Effector CD4-positive, alpha-beta T cell (primary cell): ENCODE results near the gene SERPINA1.
"Not testable (repeated sequence)": the region's sequence is repeated elsewhere in the genome, so short reads cannot be mapped to it uniquely, and the experiment has no call there.

Experiments
- DNase-seq: peaks from one replicate; pipeline ENCODE4 v3.0.0-alpha.2; 2020

Gene SERPINA1

DNA sequence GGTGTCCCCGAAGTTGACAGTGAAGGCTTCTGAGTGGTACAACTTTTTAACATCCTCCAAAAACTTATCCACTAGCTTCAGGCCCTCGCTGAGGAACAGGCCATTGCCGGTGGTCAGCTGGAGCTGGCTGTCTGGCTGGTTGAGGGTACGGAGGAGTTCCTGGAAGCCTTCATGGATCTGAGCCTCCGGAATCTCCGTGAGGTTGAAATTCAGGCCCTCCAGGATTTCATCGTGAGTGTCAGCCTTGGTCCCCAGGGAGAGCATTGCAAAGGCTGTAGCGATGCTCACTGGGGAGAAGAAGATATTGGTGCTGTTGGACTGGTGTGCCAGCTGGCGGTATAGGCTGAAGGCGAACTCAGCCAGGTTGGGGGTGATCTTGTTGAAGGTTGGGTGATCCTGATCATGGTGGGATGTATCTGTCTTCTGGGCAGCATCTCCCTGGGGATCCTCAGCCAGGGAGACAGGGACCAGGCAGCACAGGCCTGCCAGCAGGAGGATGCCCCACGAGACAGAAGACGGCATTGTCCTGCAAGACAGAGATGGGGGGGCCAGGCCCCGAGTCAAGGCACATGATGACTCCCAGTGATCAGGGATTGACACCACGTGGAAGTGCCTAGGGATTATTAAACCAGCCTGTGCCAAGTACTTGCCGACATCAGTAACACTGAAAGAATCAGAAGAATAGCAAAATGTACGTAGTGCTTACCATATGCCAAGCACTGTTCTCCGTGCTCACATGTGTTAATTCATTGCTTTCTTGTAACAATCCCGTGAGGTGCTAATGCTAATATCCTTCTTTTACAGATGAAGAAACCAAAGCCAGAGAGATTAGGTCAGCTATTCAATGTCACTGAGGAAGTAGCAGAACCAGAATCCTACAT, 5.4 kb downstream of the SERPINA1 start:
- DNase-seq = no peak

DNA sequence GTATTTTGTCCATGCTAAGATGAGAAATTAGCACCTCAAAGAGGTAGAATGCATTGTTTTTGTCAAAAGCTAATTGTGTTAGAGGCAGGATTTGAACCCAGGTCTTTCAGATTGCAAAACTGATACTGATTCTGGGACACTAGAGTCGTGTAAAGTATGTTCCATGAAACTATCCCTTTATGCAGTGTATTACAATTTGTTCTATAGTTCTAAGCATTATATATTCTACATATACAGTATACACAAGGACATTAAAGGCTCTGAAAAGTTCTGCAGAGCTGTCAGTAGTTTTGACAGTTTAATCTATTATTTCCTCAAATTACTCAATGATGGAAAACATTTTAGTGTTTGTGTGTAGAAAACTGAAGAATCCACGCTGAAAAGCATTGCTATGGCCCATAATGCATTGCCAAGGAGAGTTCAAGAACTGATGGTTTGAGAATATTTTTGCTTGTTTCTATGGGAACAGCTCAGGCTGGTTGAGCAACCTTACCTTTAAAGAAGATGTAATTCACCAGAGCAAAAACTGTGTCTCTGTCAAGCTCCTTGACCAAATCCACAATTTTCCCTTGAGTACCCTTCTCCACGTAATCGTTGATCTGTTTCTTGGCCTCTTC, 6.2 kb downstream of the SERPINA1 start:
- DNase-seq = no peak

DNA sequence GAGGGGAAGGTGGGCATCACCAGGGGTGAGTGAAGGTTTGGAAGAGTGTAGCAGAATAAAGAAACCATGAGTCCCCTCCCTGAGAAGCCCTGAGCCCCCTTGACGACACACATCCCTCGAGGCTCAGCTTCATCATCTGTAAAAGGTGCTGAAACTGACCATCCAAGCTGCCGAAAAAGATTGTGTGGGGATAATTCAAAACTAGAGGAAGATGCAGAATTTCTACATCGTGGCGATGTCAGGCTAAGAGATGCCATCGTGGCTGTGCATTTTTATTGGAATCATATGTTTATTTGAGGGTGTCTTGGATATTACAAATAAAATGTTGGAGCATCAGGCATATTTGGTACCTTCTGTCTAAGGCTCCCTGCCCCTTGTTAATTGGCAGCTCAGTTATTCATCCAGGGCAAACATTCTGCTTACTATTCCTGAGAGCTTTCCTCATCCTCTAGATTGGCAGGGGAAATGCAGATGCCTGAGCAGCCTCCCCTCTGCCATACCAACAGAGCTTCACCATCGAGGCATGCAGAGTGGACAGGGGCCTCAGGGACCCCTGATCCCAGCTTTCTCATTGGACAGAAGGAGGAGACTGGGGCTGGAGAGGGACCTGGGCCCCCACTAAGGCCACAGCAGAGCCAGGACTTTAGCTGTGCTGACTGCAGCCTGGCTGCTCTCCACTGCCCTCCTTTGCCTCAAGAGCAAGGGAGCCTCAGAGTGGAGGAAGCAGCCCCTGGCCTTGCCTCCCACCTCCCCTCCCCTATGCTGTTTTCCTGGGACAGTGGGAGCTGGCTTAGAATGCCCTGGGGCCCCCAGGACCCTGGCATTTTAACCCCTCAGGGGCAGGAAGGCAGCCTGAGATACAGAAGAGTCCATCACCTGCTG, 7.0 kb downstream of the SERPINA1 start:
- DNase-seq = no peak

DNA sequence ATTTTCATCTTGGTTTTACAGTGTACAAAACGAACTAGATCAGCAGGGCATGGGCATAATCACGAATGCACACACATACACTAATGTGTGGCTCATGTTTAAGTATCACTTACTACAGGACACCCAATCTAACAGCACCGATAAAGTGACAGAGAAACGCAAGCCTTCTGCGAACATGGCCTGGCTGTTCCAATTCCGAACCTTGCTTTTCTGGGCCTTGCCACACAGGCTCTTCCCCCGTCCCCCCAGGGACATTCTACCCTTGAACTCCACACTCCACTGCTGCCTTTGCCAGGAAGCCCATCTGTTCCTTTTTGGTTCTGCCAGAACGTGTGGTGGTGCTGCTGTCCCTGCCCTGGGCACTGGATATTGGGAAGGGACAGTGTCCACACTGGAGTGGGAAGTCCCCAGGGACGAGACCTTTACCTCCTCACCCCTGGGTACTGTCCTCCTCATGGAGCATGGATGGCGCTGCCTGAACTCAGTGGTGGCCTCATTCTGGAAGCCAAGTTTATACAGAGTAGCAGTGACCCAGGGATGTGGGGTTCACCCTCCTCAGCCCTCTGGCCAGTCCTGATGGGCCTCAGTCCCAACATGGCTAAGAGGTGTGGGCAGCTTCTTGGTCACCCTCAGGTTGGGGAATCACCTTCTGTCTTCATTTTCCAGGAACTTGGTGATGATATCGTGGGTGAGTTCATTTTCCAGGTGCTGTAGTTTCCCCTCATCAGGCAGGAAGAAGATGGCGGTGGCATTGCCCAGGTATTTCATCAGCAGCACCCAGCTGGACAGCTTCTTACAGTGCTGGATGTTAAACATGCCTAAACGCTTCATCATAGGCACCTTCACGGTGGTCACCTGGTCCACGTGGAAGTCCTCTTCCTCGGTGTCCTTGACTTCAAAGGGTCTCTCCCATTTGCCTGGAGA, 7.9 kb downstream of the SERPINA1 start:
- DNase-seq = no peak

DNA sequence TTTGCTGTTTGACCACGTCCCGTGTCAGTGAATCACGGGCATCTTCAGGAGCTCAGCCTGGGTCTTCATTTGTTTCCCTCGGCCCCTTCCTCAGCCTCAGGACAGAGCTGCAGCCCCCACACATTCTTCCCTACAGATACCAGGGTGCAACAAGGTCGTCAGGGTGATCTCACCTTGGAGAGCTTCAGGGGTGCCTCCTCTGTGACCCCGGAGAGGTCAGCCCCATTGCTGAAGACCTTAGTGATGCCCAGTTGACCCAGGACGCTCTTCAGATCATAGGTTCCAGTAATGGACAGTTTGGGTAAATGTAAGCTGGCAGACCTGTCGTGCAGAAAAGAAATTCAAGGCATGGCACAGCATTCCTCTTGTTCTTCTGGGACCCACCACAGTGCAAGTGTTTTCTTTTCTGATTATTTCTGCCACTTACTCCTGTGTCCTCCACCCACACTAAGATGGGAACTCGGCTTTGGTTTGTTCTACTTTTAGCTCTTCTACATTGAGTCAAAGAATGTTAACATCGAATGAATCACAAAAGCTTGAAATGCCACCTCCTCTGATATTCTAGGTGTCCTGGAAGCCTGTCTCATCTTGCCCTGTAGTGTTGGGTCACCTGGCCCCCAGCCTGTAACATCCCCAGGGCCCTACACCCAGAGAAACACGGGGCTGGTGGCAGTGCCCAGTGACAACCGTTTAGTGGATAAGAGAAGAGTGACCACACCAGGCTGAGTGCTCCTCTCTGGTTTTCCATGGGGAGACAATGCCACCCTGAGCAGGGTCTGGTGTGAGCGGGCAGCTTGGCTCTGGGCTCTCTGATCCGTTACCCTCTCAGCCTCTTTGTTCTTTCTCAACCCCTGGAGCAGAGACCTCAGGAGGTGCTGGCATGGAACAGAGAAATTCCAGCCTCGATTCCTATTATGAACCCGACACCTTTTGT, 8.8 kb downstream of the SERPINA1 start:
- no peak for DNase-seq

DNA sequence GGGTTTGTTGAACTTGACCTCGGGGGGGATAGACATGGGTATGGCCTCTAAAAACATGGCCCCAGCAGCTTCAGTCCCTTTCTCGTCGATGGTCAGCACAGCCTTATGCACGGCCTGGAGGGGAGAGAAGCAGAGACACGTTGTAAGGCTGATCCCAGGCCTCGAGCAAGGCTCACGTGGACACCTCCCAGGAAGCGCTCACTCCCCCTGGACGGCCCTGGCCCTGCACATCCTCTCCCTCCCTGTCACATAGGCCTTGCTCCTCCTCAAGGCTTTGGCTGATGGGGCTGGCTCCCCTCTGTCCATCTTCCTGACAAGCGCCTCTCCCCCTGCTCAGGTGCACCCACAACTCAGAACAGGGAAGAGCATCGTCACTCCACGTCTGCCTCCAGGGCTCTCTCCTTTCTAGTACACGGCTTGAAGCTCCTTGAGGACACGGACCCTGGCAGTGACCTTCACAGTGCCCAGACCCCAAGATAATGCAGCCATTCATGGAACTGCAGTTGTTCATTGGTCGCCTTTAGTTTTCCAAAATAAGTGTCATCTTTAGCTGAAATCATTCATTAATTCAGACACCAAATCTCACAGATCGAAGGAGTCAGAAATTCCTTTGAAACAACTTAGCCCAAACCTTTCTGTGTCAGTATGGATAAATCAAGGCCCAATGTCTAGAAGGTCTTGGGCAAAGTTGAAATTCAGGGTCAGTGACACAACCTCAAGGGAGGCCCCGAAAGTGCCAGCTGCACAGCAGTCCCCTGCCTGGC, 9.7 kb downstream of the SERPINA1 start:
- no peak for DNase-seq

DNA sequence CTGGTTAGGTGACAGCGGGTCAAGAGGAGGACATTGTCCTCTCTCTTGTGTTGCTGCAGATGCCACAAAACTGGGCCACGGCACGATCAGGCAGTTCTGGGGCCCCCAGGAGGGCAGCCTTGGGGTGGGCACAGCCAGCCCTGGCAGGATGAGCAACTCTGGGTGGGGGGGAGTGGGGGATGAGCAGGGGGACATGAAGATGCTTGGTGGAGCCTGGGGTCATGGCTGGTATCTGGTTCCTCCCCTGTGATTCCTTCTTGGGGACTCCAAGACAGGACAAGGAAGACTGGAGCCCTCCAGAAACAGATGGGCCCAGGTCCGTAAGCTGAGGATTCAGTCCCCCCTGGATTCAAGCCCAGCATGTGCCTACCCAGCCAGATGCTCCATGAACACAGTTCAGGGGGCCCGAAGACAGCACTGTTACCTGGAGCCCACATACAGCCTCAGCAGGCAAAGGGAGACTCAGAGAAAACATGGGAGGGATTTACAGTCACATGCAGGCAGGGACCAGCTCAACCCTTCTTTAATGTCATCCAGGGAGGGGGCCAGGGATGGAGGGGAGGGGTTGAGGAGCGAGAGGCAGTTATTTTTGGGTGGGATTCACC, 10.4 kb downstream of the SERPINA1 start:
- no peak for DNase-seq

DNA sequence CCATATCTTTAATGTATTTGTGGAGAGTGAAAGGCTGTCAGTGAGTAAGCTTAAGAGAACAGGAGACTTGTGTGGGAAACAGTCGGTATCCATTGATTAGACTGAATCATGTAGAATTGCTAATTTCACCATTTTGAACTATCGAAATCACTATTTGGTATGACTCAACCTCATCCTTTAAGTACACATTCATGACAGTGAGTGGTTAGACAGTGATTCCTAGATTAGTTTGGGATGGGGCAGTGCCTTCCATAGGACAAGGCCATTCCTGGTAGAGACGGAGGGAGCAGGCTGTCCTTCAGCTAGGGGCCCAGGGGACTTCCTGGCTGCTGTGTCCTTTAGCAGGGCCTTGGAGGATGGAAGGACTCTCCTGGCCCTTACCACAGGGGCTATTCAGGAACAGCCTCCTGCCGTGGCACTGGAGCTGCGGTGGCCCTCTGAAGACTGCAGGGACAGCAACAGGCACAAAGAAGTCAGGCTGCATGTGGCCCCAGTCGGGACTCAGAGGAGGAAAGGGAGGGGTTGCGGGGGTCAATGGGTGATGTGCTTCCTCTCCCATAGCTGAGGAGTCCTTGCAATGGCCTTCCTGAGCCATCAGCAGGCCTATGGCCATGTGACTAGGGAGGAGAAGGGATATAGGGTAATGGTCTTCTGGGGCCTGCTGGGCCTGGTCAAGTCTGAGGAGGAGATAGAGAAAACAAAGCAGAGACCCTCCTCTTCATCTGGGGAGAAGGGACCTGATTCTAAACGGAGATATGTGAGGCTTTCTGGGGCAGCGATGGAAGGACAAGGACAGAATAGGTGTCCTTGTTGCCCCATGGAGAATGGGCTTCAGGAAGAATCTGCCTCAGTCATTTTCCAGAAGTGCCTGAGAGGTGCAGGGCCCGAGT, 11.2 kb downstream of the SERPINA1 start:
- DNase-seq = no peak

DNA sequence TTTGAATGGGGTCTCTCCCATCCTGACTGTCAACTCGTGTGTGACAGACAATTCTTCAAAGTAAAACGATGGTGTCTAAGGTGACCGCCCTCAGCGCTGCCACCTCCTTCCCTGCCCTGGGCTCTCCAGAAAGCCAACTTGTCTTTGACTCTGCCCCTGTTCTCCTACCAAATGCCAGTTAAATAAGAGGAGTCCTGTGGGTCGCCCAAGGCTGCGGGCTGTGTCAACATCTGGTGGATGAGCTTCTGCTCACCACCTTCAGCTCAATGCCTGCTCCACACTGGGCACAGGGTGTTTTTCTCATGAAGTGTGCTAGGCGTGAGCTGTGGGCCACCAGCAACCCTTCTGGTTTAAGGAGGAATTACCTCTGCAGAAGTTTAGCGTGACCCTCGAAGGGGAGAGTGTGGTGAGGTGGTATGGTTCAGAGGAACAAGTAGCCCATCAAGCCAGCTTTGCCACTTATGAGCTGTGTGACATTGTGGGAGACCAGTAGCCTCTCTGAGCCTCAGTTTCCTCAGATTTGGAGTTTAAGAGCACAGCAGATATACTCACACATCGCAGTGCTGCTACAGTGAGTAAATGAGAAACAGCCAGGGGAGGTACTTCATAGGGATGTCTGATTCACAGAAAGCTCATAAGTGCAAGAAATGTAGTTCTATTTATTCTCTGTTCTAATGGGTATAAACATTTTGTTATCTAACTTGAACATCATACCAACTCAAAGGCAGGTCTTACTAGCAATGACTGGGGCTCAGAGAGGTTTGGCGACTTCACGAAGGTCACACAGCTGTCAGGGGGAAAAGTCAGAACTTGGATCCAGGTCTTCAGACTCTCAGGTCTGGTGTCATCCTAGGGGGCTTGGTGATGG, 12.1 kb downstream of the SERPINA1 start:
- DNase-seq = no peak

DNA sequence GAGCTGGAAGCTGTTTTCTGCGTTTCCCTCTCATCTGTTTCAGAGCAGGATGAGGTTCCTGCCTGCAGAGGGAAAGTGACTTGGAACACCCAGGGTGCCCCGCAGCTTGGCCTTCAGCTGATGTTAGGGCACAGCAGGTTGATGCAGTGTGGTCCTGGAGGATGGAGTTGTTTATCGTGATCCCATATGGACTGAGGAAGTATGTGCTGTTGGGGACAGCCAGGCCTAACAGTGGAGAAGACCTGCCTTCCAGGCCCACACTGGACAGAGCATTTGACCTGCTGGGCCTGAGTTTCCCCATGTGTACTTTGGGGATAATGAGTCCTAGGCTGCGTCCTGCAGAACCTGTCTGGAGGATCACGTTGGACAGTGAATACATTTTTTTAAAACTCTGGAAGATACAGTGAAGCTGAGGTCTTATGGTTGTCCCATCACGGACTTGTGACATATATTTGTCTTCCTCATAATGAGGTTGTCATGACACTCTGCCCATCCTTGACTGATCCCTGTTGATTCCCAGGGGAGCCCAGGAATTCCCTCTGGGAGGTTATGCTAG, 12.8 kb downstream of the SERPINA1 start:
- no peak for DNase-seq

DNA sequence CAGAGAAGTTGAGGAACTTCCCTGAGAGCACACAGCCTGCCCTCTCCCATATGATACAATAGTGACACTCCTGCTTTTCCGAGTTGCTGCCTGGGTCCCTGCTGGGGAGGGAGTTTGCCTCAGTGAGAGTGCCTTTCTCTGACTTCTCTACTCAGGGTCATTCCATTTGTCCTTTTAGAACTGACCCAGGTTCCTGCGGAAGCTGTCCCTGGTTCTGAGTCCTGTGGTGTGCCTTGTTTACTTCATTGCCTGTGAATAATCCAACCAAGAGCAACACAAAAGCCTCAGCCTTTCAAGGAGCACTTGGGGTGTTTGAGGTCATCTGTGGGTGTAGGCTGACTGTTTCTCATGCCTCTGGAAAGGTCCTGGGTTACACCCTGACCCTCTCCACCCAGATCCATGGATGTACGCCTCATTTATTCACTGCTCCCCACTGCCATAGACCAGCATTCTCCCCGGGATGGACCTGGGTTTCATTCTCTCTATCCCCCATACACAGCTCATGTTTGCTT, 13.6 kb downstream of the SERPINA1 start:
- DNase-seq = no peak

DNA sequence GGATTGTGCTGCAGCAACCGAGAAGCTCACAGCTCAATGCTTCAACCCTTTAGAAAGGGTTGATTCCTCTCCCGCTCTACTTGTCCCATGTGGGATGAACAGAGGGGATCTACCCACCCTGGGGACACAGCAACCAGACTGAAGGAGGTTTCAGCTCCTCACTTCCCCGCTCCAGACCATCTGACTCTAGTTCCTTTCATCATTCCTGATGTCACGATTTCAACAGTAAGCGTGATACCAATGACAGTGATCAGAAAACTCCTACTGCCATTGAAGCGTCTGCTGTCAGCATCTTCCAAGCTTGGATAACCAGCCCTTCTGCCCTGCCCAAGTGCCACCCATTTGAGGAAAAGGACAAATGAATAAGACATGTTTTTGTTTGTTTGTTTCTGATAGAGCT, 14.3 kb downstream of the SERPINA1 start:
- no peak for DNase-seq

DNA sequence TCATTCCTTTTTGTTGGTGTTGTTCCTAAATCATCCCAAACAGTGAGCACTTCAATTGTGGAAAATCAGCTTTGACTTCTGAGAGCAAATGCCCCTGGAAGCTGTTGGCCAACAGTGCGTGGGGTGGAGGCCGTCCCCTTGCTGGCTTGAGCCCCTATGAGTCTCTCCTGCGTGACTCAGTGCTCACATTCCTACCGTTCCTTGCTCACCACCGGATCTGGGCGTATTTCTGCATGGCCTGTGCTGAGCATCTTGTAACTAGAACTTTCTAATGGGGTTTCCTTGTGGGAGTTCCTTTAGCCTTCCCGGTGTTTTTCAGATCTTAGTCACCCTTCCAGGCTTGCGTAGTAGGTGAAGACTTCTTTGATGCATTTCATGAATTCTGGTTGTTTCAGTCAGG, 14.7 kb downstream of the SERPINA1 start:
- no peak for DNase-seq

DNA sequence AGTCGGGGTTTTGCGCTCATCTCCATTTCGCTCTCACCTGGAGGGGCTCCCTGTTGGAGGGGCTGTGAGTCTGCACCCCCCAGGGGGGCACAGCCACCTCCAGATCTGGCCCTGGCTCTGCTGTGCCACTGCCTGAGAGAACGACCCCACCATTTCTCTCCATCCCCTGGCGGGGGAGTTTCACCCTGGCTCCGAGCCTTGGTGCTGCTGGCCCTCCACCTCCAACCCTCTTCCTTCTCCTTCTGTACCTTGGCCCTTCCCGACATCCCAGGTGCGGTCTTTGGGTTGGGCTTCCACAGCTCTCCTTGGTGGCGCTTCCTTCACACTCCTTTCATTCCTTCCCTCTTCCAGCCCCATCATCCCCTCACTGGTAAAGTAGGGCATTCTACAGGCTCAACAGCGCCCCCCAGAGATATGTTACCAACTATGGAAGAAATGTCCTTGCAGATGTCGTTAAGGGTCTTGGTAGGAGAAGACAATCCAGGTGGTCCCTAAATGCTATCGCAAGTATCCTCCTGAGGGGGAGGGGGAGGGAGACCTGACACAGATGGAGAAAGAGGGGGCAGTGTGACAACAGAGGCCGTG, 16.3 kb downstream of the SERPINA1 start:
- no peak for DNase-seq

DNA sequence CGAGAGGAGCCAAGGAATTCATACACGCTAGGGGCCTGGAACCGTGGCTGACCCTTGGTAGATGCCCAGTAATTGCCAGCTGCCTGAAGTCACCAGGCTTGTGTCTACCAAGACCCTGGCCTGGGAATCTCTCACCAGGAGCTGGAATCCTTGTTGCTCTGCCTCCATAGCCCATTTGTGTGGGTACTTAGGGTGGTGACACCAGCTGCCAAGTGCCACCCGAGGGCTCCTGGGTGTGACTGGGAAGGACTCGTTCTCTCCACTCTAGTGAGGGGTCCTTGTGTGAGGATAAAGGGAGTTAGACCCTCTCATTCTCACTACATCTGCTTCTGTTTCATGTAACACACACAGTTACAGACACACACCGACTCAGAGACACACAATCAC, 17.9 kb downstream of the SERPINA1 start:
- no peak for DNase-seq

DNA sequence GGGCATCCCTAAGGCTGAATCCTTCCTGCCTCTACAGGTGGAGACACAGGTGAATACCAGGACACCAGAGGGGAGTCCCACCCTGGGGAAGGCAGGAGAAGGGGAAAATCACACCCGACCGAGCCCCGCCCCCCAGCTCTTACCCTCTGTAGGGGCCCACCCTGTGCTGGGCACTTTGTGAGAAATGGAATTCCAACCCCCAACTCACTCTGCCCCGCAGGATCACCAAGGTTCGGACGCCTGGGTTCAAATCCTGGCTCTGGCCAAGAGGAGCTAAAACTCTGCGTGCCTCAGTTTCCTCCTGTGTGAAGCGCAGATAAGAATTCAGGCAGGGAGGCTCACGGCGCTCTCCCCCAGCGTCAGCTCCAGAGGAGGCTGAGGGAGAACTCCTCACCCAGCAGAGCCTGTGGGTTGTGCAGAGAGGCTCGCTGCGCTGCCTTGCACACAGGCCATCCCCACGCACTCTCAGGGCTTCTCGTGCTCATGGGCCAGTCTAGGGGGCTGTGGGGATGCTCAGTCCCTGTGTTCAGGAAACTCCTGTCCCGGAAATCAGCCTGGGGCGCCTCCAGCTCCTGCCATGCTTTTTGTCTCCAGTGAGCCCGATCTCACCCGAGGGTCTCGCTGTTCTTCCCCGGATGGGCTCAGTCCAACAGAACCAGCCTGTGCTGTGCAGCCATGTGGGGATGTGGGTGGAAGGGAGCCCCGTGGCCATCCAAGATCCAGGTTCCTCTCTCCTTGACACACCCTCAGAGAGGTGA, 18.5 kb downstream of the SERPINA1 start:
- DNase-seq = not testable (repeated sequence)
